Endodermal cell (in vitro differentiated cells): ENCODE data around the gene PSMD12. TPM values are rescaled to one million over a fixed set of nuclear protein-coding genes. Genes with fewer than 3 reads are reported as not detected.
A peak's percentile ranks its signal among the peaks of the same experiment; 100 is the strongest.

Experiments
- DNase-seq: peaks from one replicate; pipeline ENCODE4 v3.0.0-alpha.2; 2017
- H3K27ac ChIP-seq: 2 replicates; pipeline ENCODE4 v1.5.1; 2013; ENCODE audit warnings: mild to moderate bottlenecking, low read depth, low read length, moderate library complexity
- H3K27me3 ChIP-seq: 2 replicates; pipeline ENCODE4 v1.6.1; 2013; ENCODE audit warnings: mild to moderate bottlenecking, low read length, moderate library complexity; ENCODE audit not compliant: insufficient read depth, control insufficient read depth, poor library complexity, severe bottlenecking
- H3K36me3 ChIP-seq: 2 replicates; pipeline ENCODE4 v1.7.0; 2013; ENCODE audit warnings: mild to moderate bottlenecking, low read length, moderate library complexity; ENCODE audit not compliant: control insufficient read depth, insufficient read depth
- H3K4me1 ChIP-seq: one replicate; pipeline ENCODE4 v1.7.0; 2013; ENCODE audit warnings: low read length; ENCODE audit not compliant: control insufficient read depth, insufficient read depth
- H3K4me3 ChIP-seq: 2 replicates; pipeline ENCODE4 v1.5.1; 2013; ENCODE audit warnings: mild to moderate bottlenecking, low read length, moderate library complexity
- H3K9ac ChIP-seq: 2 replicates; pipeline ENCODE4 v1.6.1; 2013; ENCODE audit warnings: mild to moderate bottlenecking, low read length, moderate library complexity; ENCODE audit not compliant: poor library complexity, severe bottlenecking; ENCODE audit errors: extremely low read depth
- H3K9me3 ChIP-seq: 2 replicates; pipeline ENCODE4 v1.6.1; 2013; ENCODE audit warnings: mild to moderate bottlenecking, low read length, moderate library complexity; ENCODE audit not compliant: control insufficient read depth
- H3K27ac Mint-ChIP-seq: 2 replicates; pipeline ENCODE4 v1.8.0; 2020; ENCODE audit warnings: mixed read lengths
- H3K27me3 Mint-ChIP-seq: 2 replicates; pipeline ENCODE4 v1.8.0; 2021; ENCODE audit warnings: mild to moderate bottlenecking, mixed read lengths; ENCODE audit not compliant: insufficient read depth
- H3K36me3 Mint-ChIP-seq: 2 replicates; pipeline ENCODE4 v1.8.0; 2020; ENCODE audit warnings: low read depth, mixed read lengths
- H3K4me1 Mint-ChIP-seq: 2 replicates; pipeline ENCODE4 v1.8.0; 2020; ENCODE audit warnings: mixed read lengths
- H3K4me3 Mint-ChIP-seq: 2 replicates; pipeline ENCODE4 v1.8.0; 2020; ENCODE audit warnings: mild to moderate bottlenecking, moderate library complexity, mixed read lengths
- H3K9me3 Mint-ChIP-seq: 2 replicates; pipeline ENCODE4 v1.8.0; 2020; ENCODE audit warnings: mild to moderate bottlenecking, mixed read lengths
- CTCF ChIP-seq: fragments of 200-600 bp; sonication (generic); conservative IDR thresholded peaks from 2 replicates; pipeline ENCODE4 v1.5.0; 2021; ENCODE audit warnings: antibody characterized with exemption, mild to moderate bottlenecking
- WGBS, 2 experiments: methylation state at CpG; one replicate each; pipeline versions ENCODE4 v1.1.5 to v1.1.7; 2013; ENCODE audit warnings: missing lambda C conversion rate in 2 of 2, mixed read lengths in 1 of 2; ENCODE audit not compliant: insufficient coverage in 1 of 2, insufficient read length in 1 of 2; 5-methylcytosine and 5-hydroxymethylcytosine counted together
- total RNA-seq, 2 donors: library from RNA; stranded (reverse); fragmentation: NEBNext Ultra II Directional in 1 of 2; extraction: Animal tissue kit (Norgen Biotek cat#: 25700) in 1 of 2; gene quantifications; 2 replicates in 1 of 2; 3 replicates in 1 of 2; pipeline ENCODE4 v1.2.1, GENCODE V29; 2021

PSMD12 gene
- total RNA-seq, 2 donors from 2014 or later = 70.9 to 71.7 TPM

GRCh38 chr17:67376415-67376736, 10.0 kb upstream of the PSMD12 start:
- no peak for TF ChIP-seq CTCF
- Histone ChIP-seq H3K9me3 (peaks cover 8% of the 10 kb centered on the region), H3K4me1 (no peaks in the 10 kb centered on the region), H3K9ac (peak overlapping the region; percentile 69), H3K36me3 (no peaks in the 10 kb centered on the region), H3K4me3 (peak overlapping the region; percentile 90), H3K27me3 (no peaks in the 10 kb centered on the region), H3K27ac (peak overlapping the region; percentile 84)
- H3K27me3 Mint-ChIP-seq = no peaks in the 10 kb centered on the region
- H3K36me3 Mint-ChIP-seq = peaks cover 15% of the 10 kb centered on the region
- DNase-seq = no peak
- H3K4me1 Mint-ChIP-seq = peaks cover 22% of the 10 kb centered on the region
- peak overlapping the region; percentile 82 for H3K4me3 Mint-ChIP-seq
- 55 to 60% methylated on average over 5 to 6 of the region's 6 CpGs for WGBS, 2 experiments
- H3K27ac Mint-ChIP-seq = peak overlapping the region; percentile 97
- H3K9me3 Mint-ChIP-seq = peaks cover 11% of the 10 kb centered on the region

GRCh38 chr17:67375716-67376115, 9.3 kb upstream of the PSMD12 start:
- no peak for DNase-seq
- WGBS, 2 experiments = 86 to 90% methylated on average over 6 of the region's 6 CpGs
- Mint-ChIP-seq H3K27me3 (no peaks in the 10 kb centered on the region), H3K4me3 (peak overlapping the region; percentile 26), H3K36me3 (peaks cover 15% of the 10 kb centered on the region), H3K4me1 (peaks cover 22% of the 10 kb centered on the region), H3K27ac (no peak overlapping the region), H3K9me3 (peaks cover 11% of the 10 kb centered on the region)
- Histone ChIP-seq H3K27me3 (no peaks in the 10 kb centered on the region), H3K9ac (no peak overlapping the region), H3K4me3 (no peak overlapping the region), H3K36me3 (no peaks in the 10 kb centered on the region), H3K27ac (no peak overlapping the region), H3K4me1 (no peaks in the 10 kb centered on the region), H3K9me3 (peaks cover 8% of the 10 kb centered on the region)
- no peak for TF ChIP-seq CTCF

- Histone ChIP-seq H3K27ac (no peak overlapping the region), H3K27me3 (no peaks in the 10 kb centered on the region), H3K36me3 (no peaks in the 10 kb centered on the region), H3K9me3 (peaks cover 8% of the 10 kb centered on the region), H3K4me3 (no peak overlapping the region), H3K4me1 (no peaks in the 10 kb centered on the region), H3K9ac (no peak overlapping the region)
- peaks cover 22% of the 10 kb centered on the region for H3K4me1 Mint-ChIP-seq
- TF ChIP-seq CTCF = no peak
- H3K27me3 Mint-ChIP-seq = no peaks in the 10 kb centered on the region
- peaks cover 11% of the 10 kb centered on the region for H3K9me3 Mint-ChIP-seq
- peaks cover 11% of the 10 kb centered on the region for H3K36me3 Mint-ChIP-seq
- H3K4me3 Mint-ChIP-seq = peak overlapping the region; percentile 19
- H3K27ac Mint-ChIP-seq = no peak overlapping the region
- no peak for DNase-seq
- WGBS, 2 experiments = 93 to 94% methylated on average over 5 of the region's 5 CpGs
Measured at GRCh38 chr17:67375054-67375427, 8.7 kb upstream of the PSMD12 start.
